KMS-11 (cell line): ENCODE data around the gene METTL22.

Source experiments
- H2AFZ ChIP-seq: fragments of 200-600 bp; sonication (generic); 2 replicates; pipeline ENCODE4 v1.6.1; 2016; ENCODE audit warnings: antibody characterized with exemption, mixed run types, low read depth
- H3K27ac ChIP-seq: fragments of 200-600 bp; sonication (generic); 2 replicates; pipeline ENCODE4 v1.6.1; 2016; ENCODE audit warnings: mild to moderate bottlenecking, mixed run types
- H3K27me3 ChIP-seq: fragments of 200-600 bp; sonication (generic); 2 replicates; pipeline ENCODE4 v1.6.1; 2017; ENCODE audit warnings: mild to moderate bottlenecking, low read depth, mixed run types, moderate library complexity; ENCODE audit not compliant: insufficient read depth
- H3K36me3 ChIP-seq: fragments of 200-600 bp; sonication (generic); 2 replicates; pipeline ENCODE4 v1.6.1; 2017; ENCODE audit warnings: mild to moderate bottlenecking, mixed run types; ENCODE audit not compliant: insufficient read depth
- H3K4me1 ChIP-seq: fragments of 200-600 bp; sonication (generic); 2 replicates; pipeline ENCODE4 v1.6.1; 2016; ENCODE audit warnings: mild to moderate bottlenecking, low read depth, mixed run types; ENCODE audit not compliant: poor library complexity, severe bottlenecking
- H3K4me2 ChIP-seq: fragments of 200-600 bp; sonication (generic); 2 replicates; pipeline ENCODE4 v1.7.0; 2016; ENCODE audit warnings: mild to moderate bottlenecking, mixed run types
- H3K4me3 ChIP-seq: fragments of 200-600 bp; sonication (generic); IDR thresholded peaks from 2 replicates; pipeline ENCODE4 v1.6.1; 2017; ENCODE audit warnings: low read depth, low read length, mixed read lengths; ENCODE audit not compliant: insufficient read depth
- H3K79me2 ChIP-seq: fragments of 200-600 bp; sonication (generic); 2 replicates; pipeline ENCODE4 v1.6.1; 2016; ENCODE audit warnings: low read depth, mixed run types; ENCODE audit not compliant: insufficient read depth
- H3K9ac ChIP-seq: fragments of 200-600 bp; sonication (generic); 2 replicates; pipeline ENCODE4 v1.6.1; 2016; ENCODE audit warnings: mild to moderate bottlenecking, mixed run types
- H4K20me1 ChIP-seq: fragments of 200-600 bp; sonication (generic); 2 replicates; pipeline ENCODE4 v1.6.1; 2016; ENCODE audit warnings: mild to moderate bottlenecking, mixed run types; ENCODE audit not compliant: insufficient read depth
- CTCF ChIP-seq: fragments of 200-600 bp; sonication (generic); conservative IDR thresholded peaks from 2 replicates; pipeline ENCODE4 v1.6.1; 2017; ENCODE audit warnings: low read depth, mild to moderate bottlenecking, antibody characterized with exemption, low read length, moderate library complexity, mixed read lengths

Gene METTL22

DNA sequence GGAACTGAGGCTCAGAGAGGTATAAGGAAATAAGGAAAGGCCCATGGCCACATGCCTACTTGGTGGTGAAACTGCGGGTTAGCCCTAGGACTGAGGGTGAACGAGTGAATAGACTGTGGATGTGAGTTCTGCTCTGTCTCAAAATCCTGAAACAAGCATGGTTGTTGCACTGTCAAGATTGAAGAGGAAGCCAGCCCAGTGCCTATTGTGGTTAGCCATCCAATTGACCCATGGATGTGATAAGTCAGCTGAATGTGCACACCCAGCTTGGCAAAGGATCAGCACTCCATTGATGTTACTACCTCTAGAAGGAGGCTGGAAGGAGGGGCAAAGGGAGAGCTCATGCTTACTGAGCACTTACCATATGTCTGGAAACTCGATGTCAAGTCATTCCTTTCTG lies 35.6 kb upstream of the METTL22 start:
- H3K36me3 ChIP-seq, result no peaks in the 10 kb centered on the region
- H3K79me2 ChIP-seq, result no peaks in the 10 kb centered on the region
- no peak overlapping the region for H2AFZ ChIP-seq
- no peak overlapping the region for H3K27ac ChIP-seq
- no peak for TF ChIP-seq CTCF
- no peaks in the 10 kb centered on the region for H3K27me3 ChIP-seq
- no peak overlapping the region for H3K9ac ChIP-seq
- H4K20me1 ChIP-seq, result no peaks in the 10 kb centered on the region
- no peak overlapping the region for H3K4me3 ChIP-seq
- no peak overlapping the region for H3K4me2 ChIP-seq
- no peaks in the 10 kb centered on the region for H3K4me1 ChIP-seq

DNA sequence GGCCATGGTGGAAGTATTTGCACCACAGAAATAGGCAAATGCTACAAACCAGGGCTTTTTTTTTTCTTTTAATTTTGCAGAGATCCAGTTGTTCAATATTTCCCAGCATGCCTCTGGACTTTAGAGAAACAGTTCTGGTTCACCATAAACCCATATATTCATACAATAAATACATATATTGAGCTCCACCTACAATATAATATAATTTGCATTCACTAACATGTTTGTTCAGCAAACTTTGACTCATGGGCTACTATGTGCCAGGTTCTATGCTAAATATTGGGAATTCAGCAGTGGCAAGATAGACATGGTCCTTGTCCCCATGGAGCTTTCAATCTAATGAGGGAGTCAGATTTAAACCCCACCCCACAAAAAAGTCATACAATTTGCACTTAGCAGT lies 34.4 kb upstream of the METTL22 start:
- no peak overlapping the region for H3K4me3 ChIP-seq
- H3K4me2 ChIP-seq, result no peak overlapping the region
- no peaks in the 10 kb centered on the region for H3K27me3 ChIP-seq
- TF ChIP-seq CTCF, result no peak
- no peak overlapping the region for H3K9ac ChIP-seq
- H3K36me3 ChIP-seq, result no peaks in the 10 kb centered on the region
- H3K79me2 ChIP-seq, result no peaks in the 10 kb centered on the region
- no peak overlapping the region for H2AFZ ChIP-seq
- no peaks in the 10 kb centered on the region for H4K20me1 ChIP-seq
- no peaks in the 10 kb centered on the region for H3K4me1 ChIP-seq
- H3K27ac ChIP-seq, result no peak overlapping the region

DNA sequence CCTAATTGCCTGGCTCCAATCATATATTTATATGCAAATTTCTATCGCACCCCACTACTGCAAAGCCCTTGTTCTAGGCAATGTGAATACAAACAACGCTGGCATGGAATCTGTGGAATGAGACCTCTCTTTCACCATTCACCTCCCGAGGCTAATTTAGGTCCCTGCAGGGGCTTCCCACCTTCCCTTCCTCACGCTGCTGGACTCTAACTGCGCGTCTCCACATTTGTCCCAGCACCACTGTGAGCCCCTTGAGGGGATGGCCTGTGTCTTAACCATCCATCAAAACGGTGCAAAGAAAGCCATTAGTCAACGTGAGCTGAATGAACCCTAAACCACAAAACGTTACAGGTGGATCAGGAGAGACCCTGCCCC lies 32.8 kb upstream of the METTL22 start:
- Histone ChIP-seq H3K4me1 (no peaks in the 10 kb centered on the region), H4K20me1 (no peaks in the 10 kb centered on the region), H3K36me3 (no peaks in the 10 kb centered on the region), H3K79me2 (no peaks in the 10 kb centered on the region), H2AFZ (no peak overlapping the region), H3K27ac (no peak overlapping the region), H3K27me3 (no peaks in the 10 kb centered on the region), H3K4me3 (no peak overlapping the region), H3K4me2 (no peak overlapping the region), H3K9ac (no peak overlapping the region)
- TF ChIP-seq CTCF, result no peak

DNA sequence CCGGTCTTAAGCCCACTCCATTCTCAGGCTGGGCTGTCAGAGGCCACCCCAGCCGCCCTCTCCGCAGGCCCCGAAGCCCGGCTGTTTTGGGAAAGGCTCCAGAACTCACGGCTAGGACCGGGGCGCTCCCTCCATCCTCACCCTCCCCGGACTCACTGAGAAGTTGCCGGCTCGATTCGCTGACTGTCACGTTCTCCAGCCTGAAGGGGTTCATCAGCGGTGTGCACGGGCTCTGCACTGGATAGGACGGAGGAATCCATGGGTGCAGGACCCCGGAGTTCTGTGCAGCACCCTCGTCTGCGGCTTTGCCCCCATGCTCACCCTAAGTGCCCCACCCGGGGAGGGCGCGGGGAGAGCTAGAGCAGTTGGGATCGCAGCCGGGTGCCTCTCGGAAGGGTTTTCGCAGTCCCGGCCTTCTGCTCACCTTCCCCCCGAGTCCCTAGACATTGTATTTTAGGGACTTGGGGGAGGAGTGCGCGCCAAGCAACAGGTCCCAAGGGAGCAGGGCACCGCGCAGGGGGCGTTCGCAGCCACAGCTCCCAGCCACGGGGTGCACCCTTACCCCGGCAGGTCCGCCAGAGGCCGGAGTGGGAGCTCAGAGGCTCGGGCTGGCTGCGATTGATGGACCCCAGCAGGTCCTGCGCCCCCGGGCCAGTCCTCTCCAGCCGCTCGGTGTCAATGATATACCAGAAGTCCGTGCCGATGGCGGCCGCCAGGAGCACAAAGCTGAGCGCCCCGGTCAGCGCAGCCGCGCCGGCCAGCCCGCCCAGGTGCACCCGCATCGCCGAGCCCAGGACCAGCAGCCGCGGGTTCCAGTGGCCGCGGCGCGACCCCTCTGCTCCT lies 32.2 kb upstream of the METTL22 start:
- H3K9ac ChIP-seq, result no peak overlapping the region
- H3K36me3 ChIP-seq, result no peaks in the 10 kb centered on the region
- no peak overlapping the region for H3K4me3 ChIP-seq
- no peak overlapping the region for H3K4me2 ChIP-seq
- no peaks in the 10 kb centered on the region for H3K79me2 ChIP-seq
- H2AFZ ChIP-seq, result no peak overlapping the region
- H3K27me3 ChIP-seq, result no peaks in the 10 kb centered on the region
- no peaks in the 10 kb centered on the region for H4K20me1 ChIP-seq
- no peaks in the 10 kb centered on the region for H3K4me1 ChIP-seq
- no peak overlapping the region for H3K27ac ChIP-seq
- TF ChIP-seq CTCF, result no peak
